Kasumi-1 (cell line): ENCODE measurements around the gene TUBA3C.
A peak's percentile ranks its signal among the peaks of the same experiment; 100 is the strongest.

Experiments used
- DNase-seq, 2 experiments: peaks; one replicate each; lab custom pipeline; 2025; lab: John Stamatoyannopoulos, UW

TUBA3C gene

DNA sequence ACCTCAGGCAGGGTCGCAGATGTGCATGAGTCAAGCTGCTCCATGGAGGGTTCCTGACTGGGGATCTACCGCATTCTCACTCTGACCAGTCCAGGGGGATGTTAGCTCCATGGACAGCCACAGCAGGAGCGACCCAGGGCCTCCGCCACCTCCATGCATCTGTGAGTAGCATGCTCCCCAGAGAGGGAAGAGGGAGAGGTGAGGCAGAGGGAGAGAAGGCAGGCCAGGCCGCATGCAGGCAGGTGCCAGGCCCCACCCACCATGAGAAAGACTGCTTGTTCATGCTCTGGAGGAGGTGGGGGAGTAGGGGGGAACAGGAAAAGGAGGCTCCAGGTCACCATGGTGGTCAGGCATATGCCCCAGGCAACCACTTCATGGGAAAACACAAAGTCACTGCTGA lies 20.3 kb downstream of the TUBA3C start:
- DNase-seq: no peak

DNA sequence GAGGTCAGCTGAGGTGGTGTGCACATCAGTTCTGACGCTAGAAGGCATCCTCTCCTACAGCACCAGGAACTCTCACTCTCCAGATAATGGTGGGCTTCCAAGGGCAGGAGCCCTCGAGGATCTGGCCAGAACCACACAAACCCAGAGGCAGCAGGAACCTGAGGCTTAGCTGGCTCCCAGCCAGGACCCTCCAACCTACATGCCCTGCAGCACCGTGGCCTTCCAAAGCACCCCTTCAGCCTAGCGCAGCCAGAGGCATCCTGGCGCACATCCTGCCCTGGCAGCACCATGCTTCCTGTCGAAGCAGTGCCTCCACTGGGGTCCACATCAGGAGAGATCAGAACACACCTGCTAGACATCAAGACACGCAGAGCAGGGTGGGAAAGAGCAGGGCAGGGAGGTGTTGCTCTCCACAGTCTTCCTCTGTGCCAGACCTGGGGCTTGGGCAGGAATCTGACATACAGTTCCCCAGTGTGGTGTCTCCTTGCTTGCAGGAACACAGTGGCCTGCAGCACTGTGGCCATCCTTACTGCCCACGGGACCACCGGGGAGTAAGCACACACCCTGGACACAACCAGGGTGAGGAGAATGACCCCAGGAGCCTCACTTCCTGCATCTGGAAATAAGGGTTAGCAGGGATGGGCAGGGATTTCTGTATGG lies 21.7 kb downstream of the TUBA3C start:
- no peak for DNase-seq

DNA sequence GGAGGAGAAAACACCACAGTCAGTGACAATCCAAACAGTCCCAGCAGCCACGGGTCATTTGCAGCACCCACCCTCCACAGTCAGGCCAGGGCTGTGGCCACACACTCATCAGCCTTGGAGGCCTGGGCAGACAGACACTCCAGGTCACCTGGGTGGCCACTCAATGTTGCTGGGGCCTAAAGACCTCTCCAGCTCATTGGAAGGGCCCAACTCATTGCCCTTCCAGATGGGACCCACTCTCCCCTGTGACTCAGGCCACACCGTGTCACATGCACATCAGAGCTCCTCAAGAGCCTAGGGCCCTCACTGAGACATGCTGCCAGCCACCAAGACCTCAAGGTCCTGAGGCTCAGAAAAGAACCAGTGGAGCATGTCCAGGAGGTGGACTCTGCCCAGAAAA lies 22.4 kb downstream of the TUBA3C start:
- no peak for DNase-seq

DNA sequence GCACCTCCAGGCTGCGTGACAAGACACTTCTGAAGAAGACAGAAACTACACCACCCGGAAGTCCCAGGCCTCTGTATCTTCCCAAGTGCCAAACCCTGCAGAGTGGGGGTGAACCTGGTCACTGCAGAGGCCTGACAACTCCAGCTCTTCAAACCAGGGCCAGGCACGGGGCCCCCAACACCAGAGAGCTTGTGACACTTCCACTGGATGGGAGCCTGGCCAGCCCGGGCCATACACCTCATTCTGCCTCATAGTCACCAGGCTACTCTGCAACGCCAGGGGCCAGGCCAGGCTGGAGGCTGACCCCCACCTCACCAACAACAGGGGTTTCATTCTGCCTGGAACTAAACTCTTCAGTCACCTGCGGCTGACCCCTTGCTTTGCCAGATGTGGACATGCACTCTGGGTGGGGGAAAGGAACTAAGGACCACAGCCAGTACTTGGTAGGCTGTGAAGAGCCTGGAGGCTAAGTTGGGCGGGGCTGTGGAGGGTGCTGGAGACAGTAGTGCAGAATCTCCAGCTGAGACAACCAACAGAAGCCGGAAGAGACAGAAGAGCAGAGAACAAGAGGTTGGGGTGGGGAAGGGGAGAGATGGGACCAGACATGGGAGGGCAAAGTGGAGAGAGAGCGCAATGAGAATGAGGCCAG lies 23.0 kb downstream of the TUBA3C start:
- DNase-seq: no peak

DNA sequence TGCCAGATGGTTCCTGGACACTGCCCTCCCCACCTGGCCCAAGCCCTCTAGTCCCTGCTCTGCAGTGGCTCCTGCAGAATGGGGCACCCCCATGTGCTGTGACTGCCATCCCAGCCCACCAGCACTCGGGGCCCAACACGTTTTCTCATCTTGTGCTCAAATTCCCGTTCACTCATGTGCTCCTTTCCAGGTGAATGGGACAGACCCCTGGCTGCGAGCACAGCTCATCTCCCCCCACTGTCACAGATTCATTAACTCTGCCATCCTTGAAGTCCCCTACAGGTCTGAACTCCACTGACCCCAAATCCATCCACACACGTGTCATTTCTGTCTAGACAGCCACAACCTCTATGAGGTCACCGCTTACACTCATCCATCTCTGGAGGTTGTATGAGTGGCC lies 23.6 kb downstream of the TUBA3C start:
- no peak for DNase-seq

DNA sequence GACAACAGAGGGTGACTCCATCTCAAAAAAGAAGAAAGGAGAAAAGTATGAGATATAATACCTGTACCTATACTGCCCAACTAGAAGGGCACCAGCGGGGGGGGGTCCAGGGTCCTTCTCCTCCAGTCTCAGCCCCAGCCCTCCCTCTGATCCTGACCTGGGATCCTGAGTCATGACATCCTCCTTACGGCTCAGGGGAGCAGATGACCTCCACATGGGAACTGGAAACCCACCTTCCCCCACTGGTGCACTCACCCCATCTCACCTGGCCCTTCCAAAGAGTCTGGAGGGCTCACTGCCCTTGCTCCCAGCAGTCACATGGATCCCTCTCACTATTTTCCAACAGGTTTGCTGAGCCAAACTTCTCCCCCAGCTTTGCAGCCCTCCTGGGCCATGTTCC lies 24.2 kb downstream of the TUBA3C start:
- no peak for DNase-seq

DNA sequence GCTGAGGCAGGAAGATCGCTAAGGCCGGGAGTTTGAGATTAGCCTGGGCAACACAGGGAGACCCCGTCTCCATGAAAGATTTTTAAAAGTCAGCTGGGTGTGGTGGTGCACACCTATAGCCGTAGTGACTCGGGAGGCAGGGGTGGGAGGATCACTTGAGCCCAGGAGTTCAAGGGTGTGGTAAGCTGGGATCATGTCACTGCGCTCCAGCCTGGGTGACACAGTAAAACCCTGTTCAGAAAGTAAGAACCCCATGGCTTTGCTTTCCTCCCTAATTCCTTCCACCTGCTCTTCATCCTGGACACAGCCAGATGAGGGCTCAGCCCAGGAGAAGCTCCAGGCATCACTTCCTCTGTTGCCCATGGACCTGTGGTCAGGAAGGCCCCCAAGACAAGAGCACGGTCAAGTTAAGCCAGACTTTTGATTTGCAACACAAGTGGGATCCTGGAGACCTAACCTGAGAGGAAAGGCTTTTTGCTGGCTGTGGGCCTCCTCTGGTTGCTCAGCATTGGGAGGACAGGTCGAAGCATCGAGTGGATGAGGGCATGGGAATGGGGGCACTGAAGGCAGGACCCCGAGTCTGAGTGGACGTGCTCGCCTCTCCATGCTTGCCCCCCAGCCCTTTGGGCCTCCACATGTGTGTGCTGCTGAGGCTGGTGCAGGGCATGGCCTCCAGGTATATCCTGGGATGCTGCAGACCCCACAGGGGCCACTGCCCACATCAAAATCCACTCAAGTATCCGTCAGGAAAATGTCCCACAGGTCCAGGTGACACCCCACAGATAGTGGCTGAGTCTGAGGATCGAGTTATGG lies 25.4 kb downstream of the TUBA3C start:
- no peak for DNase-seq

DNA sequence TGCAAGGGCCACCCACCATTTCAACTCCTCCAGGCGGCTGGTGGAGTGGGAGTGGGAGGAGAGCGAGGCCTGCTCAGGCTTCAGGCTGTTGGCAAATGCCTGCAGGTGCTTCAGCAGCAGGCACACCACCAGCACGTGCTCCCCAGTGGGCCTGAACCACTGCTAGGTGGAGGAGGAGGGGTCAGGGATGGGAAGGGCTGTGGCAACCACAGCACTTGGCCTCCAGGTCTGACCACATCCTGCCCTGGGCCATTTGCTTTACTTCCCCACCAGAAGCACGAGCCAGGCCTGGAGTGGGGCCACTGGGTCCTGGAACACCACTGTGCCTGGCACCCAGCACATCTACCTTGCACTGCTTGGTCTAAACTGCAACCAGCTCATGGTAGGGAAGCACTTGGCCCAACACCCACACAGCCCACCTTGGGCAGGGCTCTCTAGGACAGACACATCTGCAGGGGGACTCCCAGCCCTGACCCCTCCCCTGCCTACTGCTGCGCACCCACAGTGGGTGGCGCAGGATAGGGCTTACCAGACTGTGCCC lies 26.2 kb downstream of the TUBA3C start:
- peak in 1 of 2 experiments; percentile 0 for DNase-seq

DNA sequence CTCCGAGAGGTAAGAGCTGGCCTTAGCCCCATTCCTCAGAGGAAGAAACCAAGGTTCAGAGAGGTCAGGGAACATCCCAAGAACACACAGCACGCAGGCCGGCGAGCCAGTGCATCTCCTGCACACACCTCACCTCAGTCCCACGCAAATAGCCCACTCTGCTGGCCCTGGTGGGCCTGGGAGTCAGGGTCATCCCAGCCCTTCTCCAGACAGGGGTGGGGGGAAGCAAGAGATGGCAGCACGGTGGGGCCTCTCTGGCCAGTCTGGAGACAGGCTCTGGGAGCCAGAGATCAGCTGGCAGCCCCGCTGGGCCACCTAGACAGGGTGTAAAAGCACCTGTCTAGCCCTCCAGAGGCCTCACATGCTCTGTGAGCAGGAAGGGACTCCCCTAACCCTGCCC lies 26.8 kb downstream of the TUBA3C start:
- no peak for DNase-seq

DNA sequence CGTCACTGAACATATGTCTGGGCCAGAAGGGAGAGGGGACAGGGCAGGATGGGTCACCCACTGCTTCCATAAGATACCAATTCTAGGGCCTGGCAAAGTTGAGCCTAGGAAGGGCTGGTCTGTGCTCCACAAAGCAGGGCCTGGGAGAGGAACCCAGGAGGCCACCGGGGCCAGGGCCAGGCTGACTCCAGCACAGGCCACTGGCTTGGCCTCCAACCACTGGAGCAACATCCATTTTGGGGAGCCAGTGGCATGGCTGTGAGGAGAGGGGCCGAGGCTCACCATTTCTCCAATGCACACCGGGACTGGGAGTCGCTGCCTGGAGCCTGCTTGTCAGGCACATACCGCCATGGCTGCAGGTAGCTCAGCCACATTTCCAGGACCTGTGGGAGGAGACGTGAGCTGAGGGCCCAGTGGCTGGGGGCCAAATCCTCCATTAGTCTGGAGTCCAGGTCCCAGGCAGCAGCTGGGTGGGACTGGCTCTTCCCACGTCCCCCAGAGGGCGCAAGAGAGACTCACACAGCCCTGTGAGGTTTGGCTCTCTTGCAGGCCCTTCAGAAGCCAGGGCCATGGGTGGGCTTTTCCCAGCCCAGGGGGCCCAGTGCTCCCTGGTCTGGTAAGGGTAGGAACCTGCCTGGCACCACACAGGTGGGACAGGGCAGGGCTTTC lies 27.7 kb downstream of the TUBA3C start:
- DNase-seq: peak; percentile 12 to 25

DNA sequence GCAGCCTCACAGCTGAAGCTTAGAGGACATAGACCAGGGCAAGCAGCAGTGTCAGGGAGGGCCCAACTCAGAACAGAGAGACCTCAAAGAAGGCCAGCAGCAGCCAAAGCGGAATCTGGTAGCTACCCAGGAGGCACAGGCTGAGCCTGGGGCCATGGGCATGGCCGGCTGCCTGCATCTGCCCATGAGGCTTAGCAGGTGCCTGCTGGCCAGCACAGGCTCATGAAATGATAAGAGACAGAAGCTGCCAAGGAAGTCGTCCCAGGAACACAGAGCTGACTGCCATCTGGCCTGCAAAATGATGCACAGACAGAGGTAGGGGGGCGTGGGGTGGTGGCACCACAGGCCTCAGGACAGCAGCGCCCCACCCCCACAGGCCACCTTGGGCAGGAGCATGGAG lies 29.2 kb downstream of the TUBA3C start:
- no peak for DNase-seq

DNA sequence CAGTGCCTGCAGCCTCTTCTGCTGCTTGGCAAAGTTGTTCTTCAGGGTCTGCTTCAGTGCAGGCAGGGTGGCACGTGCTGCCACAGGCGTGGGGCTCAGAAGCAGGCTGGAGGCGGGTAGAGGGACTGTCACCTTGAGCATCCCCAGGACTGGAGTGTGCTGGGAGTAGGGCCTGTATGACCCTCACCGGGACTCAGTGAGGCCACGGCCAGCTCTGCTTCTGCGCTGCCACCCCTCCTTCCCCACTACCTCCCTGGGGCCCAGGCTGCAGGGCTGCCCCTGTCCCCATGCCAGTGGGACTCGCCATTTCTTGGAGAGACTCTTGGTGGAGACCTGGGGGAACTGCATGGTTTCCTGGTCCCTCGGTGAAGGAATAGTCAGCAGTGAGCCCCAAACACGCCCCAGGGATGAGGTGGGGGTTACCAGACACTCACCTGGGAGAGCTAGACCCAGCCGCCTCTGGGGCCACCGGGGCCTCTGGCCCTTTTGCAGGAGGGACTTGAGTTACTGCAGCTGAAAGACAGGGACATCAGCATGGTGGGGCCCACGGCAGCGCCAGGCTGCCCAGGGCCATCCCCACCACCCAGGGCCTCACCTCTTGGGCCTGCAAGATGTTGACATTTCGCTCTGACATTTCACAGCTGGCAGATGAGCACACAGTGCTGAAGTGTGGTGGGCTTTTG lies 29.9 kb downstream of the TUBA3C start:
- DNase-seq: no peak

DNA sequence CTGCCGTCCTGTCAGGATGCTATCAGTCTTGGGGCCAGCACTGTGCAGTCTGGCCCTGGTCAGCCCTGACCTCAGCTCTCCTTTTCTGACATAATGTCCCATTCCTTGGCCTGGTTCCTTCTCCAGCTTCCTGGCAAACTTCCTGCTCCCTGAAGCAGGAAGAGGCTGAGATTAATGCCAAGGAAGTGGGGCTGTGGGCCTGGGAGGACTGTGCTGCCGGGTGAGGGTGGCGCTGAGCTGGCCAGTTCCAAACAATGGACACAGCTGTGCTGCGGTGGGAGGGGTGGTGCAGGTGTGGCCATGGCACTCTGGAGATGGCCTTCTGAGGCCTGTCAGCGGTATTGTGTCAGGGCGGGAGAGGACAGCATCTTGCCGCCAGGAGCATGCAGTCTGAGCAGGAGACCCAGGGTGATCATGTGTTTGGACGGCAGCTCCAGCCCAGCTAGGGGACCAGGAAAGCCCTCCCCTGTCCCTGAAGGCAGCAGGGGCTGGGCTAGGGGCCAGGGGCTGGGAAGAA lies 30.9 kb downstream of the TUBA3C start:
- no peak for DNase-seq

DNA sequence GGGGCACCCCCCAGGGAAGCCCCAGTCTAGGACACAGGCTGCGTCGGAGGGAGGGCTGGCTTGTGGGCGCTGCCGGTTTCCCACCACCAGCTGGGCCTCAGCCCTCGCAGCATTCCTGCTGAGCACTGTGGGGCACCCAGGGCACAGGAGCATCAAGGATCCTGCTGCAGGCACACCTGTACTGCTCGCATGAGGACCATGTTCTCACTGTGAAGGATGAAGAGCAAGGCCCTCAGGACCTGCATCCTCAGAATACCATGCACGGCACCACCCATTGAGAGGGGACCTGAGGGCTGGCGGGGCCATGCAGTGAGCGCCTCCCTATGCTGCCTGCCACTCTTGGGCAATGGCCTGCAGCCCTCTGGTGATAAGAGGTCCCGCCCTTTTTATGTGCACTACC lies 31.4 kb downstream of the TUBA3C start:
- DNase-seq: no peak

DNA sequence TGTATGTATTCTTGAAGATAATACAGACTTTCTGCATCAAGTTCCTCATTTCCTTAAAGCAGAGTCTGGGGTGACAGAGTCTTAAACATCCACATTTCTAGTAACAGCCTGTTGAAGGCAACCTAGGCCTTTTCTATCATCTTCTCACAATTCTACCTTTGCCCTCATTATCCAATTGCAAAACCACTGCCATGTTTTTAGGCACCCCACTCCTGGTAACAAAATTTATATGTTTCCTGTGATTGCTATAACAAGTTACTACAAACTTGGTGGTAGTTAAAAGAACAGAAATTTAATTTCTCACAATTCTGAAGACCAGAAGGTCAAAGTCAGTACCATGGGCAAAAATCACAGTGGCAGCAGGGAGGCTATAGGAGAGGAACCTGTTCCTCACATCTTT lies 33.1 kb downstream of the TUBA3C start:
- DNase-seq: no peak
